Gastrocnemius medialis (tissue), 4 donors: ENCODE results near the gene WNT10A.

ENCODE experiments used
- POLR2A ChIP-seq, 2 donors: fragments of 450-650 bp; IDR thresholded peaks; one replicate each; pipeline ENCODE4 v1.6.1; 2017; ENCODE audit warnings: antibody characterized with exemption in 2 of 2, mild to moderate bottlenecking in 2 of 2, moderate library complexity in 2 of 2
- TF ChIP-seq, protein P1 (sequence below), 5 experiments: fragments of 450-650 bp in 3 of 5; fragments of 200-600 bp in 2 of 5; sonication (generic) in 2 of 5; IDR thresholded peaks in 4 of 5; conservative IDR thresholded peaks in 1 of 5; 1 replicate in 4 of 5; 2 replicates in 1 of 5; pipeline ENCODE4 v1.5.1; 2016 to 2019; ENCODE audit warnings: antibody characterized with exemption in 5 of 5, mild to moderate bottlenecking in 3 of 5, moderate library complexity in 3 of 5

DNA sequence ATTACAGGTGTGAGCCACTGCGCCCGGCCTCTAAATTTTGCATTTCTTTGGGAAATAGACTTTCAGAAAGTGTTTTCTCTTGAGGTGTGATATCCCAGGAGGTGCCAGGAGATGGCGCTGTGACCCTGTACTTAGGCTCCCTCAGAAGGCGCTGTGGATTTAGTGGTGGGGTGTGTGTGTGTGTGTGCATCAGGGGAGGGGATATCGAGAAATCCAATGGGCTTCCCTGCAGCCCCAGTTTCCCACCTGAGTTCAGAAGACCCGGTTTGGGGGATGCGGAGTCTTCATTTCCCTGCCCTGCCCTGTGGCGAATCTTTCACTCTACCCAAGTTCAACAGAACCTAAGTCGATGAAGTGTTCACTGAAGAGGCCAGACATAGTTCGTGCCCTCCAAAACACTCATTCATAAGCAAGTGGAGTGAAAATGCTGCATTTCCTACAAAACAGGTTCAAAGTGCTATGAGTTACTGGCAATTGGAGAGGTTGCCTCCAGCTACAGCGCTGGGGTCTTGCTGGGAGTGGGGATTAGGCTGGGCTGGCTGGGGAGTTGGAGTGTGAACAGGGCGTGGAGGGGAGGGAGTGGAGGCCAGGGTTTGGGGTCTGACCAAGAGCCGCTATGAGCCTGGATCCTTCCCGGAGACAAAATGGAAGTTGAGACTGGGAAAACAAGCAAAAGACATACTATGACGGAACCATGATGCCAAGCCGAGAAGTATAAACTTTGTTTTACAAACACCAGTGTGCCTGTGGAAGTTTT, 27.6 kb upstream of the WNT10A start:
- TF ChIP-seq, protein P1, sequence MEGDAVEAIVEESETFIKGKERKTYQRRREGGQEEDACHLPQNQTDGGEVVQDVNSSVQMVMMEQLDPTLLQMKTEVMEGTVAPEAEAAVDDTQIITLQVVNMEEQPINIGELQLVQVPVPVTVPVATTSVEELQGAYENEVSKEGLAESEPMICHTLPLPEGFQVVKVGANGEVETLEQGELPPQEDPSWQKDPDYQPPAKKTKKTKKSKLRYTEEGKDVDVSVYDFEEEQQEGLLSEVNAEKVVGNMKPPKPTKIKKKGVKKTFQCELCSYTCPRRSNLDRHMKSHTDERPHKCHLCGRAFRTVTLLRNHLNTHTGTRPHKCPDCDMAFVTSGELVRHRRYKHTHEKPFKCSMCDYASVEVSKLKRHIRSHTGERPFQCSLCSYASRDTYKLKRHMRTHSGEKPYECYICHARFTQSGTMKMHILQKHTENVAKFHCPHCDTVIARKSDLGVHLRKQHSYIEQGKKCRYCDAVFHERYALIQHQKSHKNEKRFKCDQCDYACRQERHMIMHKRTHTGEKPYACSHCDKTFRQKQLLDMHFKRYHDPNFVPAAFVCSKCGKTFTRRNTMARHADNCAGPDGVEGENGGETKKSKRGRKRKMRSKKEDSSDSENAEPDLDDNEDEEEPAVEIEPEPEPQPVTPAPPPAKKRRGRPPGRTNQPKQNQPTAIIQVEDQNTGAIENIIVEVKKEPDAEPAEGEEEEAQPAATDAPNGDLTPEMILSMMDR (IDR thresholded peaks at IDR 0.05 in 4 of 5, conservative IDR thresholded peaks at IDR 0.05 in 1 of 5): peak; percentile 70 to 80 (median 77)
- TF ChIP-seq POLR2A (IDR thresholded peaks at IDR 0.05): no peak
